Panc1 (cell line): Measurements from ENCODE around the gene CHRNB4. TPM values are rescaled to one million over a fixed set of nuclear protein-coding genes. Genes with fewer than 3 reads are reported as not detected.

ENCODE experiments used
- ATAC-seq: fragments of 200-7000 bp; cut with Tn5 transposase; 2 replicates; pipeline ENCODE4 v1.9.1; 2020; ENCODE audit warnings: mild to moderate bottlenecking, moderate library complexity
- BruUV-seq: library from RNA; stranded (reverse); fragments of 400-500 nt; replicated peaks from 2 replicates; lab custom pipeline; 2021; lab: Mats Ljungman, UMichigan
- CTCF ChIA-PET: fragments of 300-600 bp; sonication (Branson Sonifier 250); formaldehyde crosslinking; loops from one replicate; lab custom pipeline; 2022; ENCODE audit warnings: antibody characterized with exemption; lab: Charles Lee
- POLR2A ChIA-PET: fragments of 300-600 bp; sonication (Branson Sonifier 250); formaldehyde crosslinking; loops from one replicate; lab custom pipeline; 2022; ENCODE audit warnings: antibody characterized with exemption; lab: Charles Lee
- DNase-seq: peaks from one replicate; pipeline ENCODE4 v3.0.0-alpha.2; 2010; ENCODE audit warnings: low read depth, low spot score
- H3K27ac ChIP-seq: 2 replicates; pipeline ENCODE4 v1.5.1; 2011; ENCODE audit warnings: mild to moderate bottlenecking, low read length, inconsistent platforms
- H3K27me3 ChIP-seq: fragments of 200-500 bp; sonication (Bioruptor generic); 2 replicates; pipeline ENCODE4 v1.6.0; 2014; ENCODE audit warnings: low read length, inconsistent platforms; ENCODE audit not compliant: control insufficient read depth, insufficient read depth
- H3K36me3 ChIP-seq: fragments of 200-500 bp; sonication (Bioruptor generic); 2 replicates; pipeline ENCODE4 v1.5.1; 2014; ENCODE audit warnings: inconsistent platforms, mild to moderate bottlenecking, low read length, moderate library complexity; ENCODE audit not compliant: control insufficient read depth, insufficient read depth
- H3K4me1 ChIP-seq: 2 replicates; pipeline ENCODE4 v1.5.1; 2011; ENCODE audit warnings: inconsistent platforms, mild to moderate bottlenecking, low read length, moderate library complexity; ENCODE audit not compliant: control insufficient read depth, insufficient read depth
- H3K4me3 ChIP-seq, 2 experiments: 2 replicates each; pipeline ENCODE4 v1.5.1; 2011 to 2012; ENCODE audit warnings: low read depth in 2 of 2, low read length in 2 of 2, mild to moderate bottlenecking in 2 of 2, inconsistent platforms in 1 of 2, moderate library complexity in 1 of 2
- H3K9me3 ChIP-seq: fragments of 200-500 bp; sonication (Bioruptor generic); 2 replicates; pipeline ENCODE4 v1.5.1; 2014; ENCODE audit warnings: low read depth, mild to moderate bottlenecking, inconsistent platforms, low read length, moderate library complexity; ENCODE audit not compliant: control insufficient read depth, insufficient read depth
- CTCF ChIP-seq: fragments of 450-650 bp; IDR thresholded peaks from 2 replicates; pipeline ENCODE4 v1.5.1; 2017; ENCODE audit warnings: mild to moderate bottlenecking
- REST ChIP-seq, 2 experiments: IDR thresholded peaks; 2 replicates each; pipeline ENCODE4 v1.6.1; 2011 to 2012; ENCODE audit warnings: low read depth in 2 of 2, control low read depth in 1 of 2, low read length in 1 of 2, mild to moderate bottlenecking in 1 of 2, moderate library complexity in 1 of 2; ENCODE audit not compliant: insufficient read depth in 1 of 2
- SIN3A ChIP-seq: IDR thresholded peaks from 2 replicates; pipeline ENCODE4 v1.6.1; 2012; ENCODE audit warnings: low read depth, mild to moderate bottlenecking, low read length, moderate library complexity, borderline replicate concordance; ENCODE audit not compliant: insufficient read depth
- TCF7L2 ChIP-seq: IDR thresholded peaks from 2 replicates; pipeline ENCODE4 v1.6.1; 2011; ENCODE audit warnings: mild to moderate bottlenecking, low read depth, low read length, inconsistent platforms
- in situ Hi-C: cut with HindIII; loops from 2 replicates; pipeline ENCODE4 v1.10.0; 2016; ENCODE audit warnings: low sequenced_read_pairs, low pct_unique_long_range_greater_than_20kb
- intact Hi-C: fragments of 100-400 bp; cut with micrococcal nuclease; formaldehyde crosslinking; loops from one replicate; pipeline ENCODE4 v1.10.0; 2022; ENCODE audit not compliant: unreplicated experiment
- total RNA-seq: library from RNA; stranded (reverse); gene quantifications from one replicate; pipeline ENCODE4 v1.2.1, GENCODE V29; 2021; ENCODE audit not compliant: unreplicated experiment

Gene CHRNB4
- total RNA-seq, 1 experiment from 2014 or later, result not detected

DNA sequence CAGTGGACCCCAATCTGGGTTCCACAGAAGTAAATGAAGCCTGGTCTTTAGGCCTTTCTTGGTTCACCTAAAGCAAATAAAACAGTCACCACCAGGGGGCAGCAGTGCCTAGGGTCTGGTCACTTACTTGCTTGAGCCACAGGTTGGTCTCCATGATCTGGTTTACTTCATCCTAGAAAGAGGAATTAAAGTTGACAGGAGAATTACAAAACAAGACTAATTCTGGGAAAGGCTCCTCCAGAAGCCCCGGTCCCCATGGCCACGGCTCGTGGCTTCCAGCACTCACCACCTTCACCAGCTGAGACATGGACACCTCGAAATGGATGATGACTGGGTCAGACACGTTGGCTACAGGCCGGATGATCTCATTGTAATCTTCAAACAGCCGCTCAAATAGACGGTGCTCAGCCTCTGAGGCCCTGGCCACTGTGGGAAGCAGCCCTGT is 22.5 kb downstream of the CHRNB4 start:
- intact Hi-C loops, result loop anchor here (1.0 kb wide), 1 partner anchor 91 kb away; no protein-coding TSS in a partner anchor
- Histone ChIP-seq H3K4me3 (no peak overlapping the region), H3K36me3 (no peaks in the 10 kb centered on the region), H3K9me3 (no peaks in the 10 kb centered on the region), H3K4me1 (peaks cover 7% of the 10 kb centered on the region; the same call in 1 of the 2 replicates), H3K27me3 (peaks cover 5% of the 10 kb centered on the region), H3K27ac (no peak overlapping the region)
- BruUV-seq, result no TSS peak
- ChIA-PET POLR2A (no interaction called here), CTCF (no interaction called here)
- in situ Hi-C loops, result no loop called here
- ATAC-seq, result peak; percentile 85
- TF ChIP-seq CTCF (peak; percentile 89), TCF7L2 (0 out of 2 replicates have a peak, but pooled peaks have one; percentile 19), SIN3A (no peak), REST (IDR thresholded peaks at IDR 0.05; ENCODE audit: insufficient read depth in 1 of 2, low read depth in 2 of 2, low read length in 1 of 2) (no peak)
- peak; percentile 64 for DNase-seq

GRCh38 chr15:78618064-78618463 is 22.9 kb downstream of the CHRNB4 start:
- ChIA-PET CTCF (no interaction called here), POLR2A (no interaction called here)
- Histone ChIP-seq H3K27me3 (peaks cover 5% of the 10 kb centered on the region), H3K4me1 (peaks cover 7% of the 10 kb centered on the region; the same call in 1 of the 2 replicates), H3K4me3 (no peak overlapping the region), H3K9me3 (no peaks in the 10 kb centered on the region), H3K27ac (no peak overlapping the region), H3K36me3 (no peaks in the 10 kb centered on the region)
- DNase-seq, result no peak
- intact Hi-C loops (loop anchor here (1.0 kb wide), 1 partner anchor 91 kb away; no protein-coding TSS in a partner anchor), in situ Hi-C loops (no loop called here)
- peak; percentile 30 for ATAC-seq
- TF ChIP-seq TCF7L2, result no peak
- no peak for TF ChIP-seq CTCF
- no peak for TF ChIP-seq SIN3A
- BruUV-seq, result no TSS peak
